Stimulated activated naive CD4-positive, alpha-beta T cell (primary cell): Measurements from ENCODE around the gene ACD.
A peak's percentile ranks its signal among the peaks of the same experiment; 100 is the strongest.

Source experiments
- DNase-seq, 6 experiments: peaks; one replicate each; lab custom pipeline; 2025; lab: John Stamatoyannopoulos, UW

Gene ACD

DNA sequence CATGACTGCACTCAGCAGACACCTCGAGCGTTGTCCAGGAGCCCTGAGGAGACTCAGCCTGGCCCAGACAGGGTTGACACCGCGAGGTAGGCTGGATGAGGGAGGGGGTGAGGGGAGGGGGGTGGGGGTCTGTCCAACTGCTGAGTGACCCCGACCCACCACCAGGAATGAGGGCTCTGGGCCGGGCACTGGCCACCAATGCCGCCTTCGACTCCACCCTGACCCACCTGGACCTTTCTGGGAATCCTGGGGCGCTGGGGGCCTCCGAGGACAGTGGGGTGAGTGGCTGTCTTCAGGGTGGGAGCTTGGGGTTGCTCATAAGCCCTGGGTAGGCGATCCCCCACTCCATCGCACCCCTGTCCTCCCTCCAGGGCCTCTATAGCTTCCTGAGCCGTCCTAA, 12.4 kb downstream of the ACD start:
- no peak for DNase-seq

DNA sequence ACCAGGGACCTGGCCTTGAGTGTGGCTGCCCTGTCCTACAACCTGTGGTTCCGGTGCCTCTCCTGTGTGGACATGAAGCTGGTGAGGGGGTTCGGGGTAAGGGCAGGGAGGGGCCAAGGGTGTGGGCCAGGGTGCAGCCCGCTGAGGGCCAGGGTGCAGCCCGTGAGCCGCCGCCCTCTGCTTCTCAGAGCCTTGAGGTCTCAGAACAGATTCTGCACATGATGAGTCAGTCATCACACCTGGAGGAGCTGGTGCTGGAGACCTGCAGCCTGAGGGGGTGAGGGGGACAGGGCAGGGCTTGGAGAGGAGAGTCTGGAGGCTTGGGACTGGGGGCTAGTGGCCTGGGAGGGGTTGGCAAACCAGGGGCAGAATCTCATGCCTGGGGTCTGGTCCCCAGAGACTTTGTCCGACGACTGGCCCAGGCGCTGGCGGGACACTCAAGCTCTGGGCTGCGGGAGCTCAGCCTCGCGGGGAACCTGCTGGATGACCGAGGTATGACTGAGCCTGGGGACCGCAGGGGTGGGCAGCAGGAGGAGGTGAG, 12.9 kb downstream of the ACD start:
- no peak for DNase-seq

DNA sequence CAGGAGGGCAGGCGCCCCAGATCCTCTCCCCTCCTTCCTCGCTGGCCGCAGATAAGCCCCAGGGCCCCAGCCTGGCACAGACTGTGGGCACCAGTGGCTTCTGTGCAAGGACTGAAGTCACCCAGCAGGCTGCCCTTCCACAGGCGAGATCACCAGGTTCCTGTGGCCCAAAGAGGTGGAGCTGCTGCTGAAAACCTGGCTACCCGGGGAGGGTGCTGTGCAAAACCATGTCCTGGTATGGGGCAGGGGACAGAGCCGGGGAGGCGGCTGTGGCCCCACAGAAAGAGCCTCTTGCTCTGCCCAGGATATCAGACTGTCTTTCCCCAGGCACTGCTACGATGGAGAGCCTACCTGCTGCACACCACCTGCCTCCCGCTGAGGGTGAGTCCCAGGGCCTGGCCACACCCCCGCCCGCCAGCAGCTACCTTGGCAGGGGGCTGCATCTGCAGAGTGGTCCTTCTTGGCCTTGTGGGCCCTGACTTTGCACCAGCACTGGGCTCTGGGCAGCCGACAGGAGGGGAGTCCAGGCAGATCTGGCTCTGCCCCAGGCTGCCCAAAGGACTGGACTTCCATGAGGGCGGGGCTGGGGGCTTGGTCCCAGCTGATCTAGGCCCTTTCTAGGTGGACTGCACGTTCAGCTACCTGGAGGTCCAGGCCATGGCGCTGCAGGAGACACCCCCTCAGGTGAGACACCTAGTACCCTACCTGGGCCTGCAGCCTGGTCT, 14.5 kb downstream of the ACD start:
- peak in 2 of 6 experiments; percentile 41 to 51 for DNase-seq

DNA sequence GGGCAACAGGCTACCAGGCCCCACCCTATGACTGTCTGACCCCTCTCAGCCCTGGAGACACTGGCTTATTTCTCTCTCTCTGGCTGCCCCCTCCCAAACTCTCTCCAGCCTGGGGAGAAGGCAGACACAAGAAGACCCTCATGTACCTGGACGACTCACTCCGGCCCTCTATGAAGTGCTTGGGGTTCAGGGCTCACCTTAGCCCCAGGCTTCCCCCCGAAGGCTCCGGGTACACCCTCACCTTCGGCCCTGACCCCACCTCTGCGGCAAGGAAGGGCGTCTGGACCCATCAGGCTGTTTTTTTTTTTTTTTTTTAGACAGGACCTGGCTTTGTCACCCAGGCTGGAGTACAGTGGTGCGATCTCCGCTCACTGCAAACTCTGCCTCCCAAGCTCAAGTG, 16.0 kb downstream of the ACD start:
- no peak for DNase-seq

DNA sequence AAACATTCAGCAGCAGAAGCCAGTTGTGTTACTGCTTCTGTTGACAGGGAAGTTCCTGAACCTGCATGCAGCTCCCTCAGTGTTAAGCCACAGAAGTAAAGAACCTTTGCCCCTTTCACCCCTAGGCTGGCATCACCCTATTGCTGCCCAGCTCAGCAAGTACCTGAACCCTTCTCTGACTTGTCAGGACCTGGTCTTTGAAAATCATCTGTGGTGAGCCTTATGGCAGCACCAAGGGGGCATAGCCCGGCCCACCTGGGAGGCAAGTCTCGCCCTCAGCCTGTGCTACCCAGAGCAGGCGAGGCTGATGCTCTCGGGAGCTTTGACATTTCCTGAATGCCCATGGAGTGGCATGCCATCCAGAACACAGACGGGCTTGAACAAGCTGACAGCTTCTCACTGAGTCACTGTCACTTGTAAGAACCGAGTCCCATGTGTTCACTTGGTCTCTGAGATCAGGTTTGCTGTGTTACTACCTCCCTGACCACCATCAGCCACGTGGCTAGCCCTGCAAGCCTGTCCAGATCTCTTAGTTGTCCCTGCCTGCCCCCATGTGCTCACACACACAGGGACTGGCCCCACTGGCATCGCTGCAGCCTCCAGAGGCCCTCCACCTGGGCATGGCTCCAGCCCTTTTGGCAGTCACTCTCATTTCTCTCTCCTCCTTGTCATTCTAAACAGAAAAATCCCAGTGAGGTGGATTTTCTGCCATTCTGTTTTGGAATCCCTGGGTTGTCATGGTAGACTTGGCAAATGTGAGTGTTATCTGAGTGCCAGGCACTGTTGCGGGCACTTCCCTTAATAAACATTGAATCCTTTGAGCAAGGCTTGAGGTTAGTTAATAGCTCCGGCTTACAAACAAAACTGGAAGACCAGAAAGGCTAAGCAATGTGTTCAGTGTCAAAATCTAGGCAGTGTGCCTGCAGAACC, 18.0 kb downstream of the ACD start:
- DNase-seq: no peak

DNA sequence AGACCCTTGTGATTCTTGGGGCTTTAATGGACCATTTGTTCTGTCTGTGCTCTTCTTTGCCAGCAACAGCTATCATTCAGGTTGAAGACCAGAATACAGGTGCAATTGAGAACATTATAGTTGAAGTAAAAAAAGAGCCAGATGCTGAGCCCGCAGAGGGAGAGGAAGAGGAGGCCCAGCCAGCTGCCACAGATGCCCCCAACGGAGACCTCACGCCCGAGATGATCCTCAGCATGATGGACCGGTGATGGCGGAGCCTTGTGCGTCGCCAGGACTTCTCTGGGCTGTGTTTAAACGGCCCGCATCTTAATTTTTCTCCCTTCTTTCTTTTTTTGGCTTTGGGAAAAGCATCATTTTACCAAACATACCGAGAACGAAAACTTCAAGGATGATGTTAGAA, 22.4 kb downstream of the ACD start:
- DNase-seq: no peak

DNA sequence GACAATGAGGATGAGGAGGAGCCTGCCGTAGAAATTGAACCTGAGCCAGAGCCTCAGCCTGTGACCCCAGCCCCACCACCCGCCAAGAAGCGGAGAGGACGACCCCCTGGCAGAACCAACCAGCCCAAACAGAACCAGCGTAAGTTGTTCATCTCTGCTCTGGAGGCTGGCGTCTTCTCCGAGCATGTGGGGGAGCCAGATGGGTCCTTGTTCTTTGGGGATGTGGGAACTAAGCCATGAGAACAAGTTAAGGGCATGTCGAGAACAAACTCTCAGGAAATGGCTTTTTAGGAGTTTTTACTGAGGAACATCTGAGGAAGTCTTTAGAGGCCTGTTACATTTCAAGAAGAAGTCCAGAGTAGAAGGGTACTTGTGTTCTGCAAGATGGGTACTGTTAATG, 23.3 kb downstream of the ACD start:
- no peak for DNase-seq

DNA sequence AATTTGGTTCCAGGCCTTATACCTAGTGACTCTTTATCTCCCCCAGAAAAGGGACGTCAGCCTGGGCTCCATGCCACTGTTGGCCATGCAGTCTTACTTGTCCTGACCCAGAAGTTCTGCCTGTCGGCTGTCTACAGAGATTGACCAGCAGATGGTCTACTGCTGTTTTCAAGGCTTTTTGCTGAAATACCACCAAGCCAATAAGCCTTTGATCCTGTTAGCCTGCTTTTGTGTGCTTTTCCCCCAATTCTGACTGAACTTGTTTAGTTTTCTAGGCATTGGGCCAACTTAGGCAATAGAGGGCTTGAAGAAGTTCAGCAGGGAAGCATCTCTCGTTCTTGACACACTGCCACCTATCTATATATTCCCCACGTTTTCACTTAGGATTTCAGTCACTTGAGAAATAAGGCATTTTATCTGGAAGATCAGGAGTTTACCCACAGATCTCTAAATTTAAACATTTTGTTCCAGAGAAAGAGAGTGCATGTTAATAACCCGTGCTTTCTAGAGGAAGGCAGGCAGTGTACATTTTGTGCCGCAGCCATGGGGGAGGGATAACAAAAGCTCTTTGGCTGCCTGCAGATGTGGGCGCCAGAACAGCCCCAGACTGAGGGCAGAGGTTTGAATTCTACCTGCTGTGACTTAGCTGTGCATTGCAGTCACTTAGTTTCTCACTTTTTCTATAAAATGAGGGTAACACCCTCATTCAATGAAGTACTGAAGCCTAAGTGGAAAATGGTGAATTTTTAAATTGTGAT, 27.5 kb downstream of the ACD start:
- DNase-seq: no peak

DNA sequence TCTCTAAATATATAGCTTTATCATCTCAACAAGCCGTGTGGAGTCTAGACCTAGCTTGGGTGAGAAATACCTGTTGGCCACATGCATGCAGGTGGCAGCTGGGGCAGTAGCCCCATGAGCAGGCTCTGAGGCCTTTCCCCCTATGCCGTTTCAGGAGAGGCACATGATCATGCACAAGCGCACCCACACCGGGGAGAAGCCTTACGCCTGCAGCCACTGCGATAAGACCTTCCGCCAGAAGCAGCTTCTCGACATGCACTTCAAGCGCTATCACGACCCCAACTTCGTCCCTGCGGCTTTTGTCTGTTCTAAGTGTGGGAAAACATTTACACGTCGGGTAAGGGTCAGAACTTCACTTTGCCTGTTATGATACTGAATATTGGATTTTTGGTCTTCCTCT, 31.8 kb downstream of the ACD start:
- no peak for DNase-seq

DNA sequence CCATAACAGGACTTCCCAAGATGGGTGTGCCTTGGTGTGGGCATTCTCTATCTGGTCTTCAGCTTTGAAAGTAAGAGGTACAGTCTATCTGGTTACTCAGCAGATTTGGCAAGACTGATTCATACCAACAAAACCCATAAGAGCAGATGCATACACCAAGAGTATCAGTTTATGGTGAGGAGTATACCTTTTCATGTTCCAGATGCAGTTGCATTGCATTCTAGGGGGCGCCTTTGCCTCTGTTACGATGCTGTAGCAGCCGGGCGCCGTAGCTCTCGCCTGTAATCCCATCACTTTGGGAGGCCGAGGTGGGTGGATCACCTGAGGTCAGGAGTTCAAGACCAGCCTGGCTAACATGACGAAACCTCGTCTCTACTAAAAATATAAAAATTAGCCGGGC, 46.3 kb downstream of the ACD start:
- peak in 1 of 6 experiments; percentile 1 for DNase-seq

DNA sequence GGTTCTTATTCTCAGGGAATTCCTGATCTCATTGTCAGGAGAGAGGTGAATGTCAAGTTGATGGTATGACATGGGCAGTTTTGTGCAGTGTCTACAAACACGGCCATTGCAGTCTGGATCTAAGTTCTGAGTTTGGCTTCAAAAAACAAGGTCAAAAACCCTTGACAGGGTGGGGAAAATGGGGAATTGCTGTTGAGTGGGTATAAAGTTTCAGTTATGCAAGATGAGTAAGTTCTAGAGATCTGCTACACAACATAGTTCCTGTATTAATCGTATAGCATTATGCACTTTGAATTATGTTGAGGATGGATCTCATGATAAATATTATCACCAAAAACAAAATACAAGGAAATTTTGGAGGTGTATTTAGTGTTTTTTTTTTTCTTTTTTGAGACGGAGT, 51.7 kb downstream of the ACD start:
- DNase-seq: no peak
